ENCODE data around the gene DOK4.

DNA sequence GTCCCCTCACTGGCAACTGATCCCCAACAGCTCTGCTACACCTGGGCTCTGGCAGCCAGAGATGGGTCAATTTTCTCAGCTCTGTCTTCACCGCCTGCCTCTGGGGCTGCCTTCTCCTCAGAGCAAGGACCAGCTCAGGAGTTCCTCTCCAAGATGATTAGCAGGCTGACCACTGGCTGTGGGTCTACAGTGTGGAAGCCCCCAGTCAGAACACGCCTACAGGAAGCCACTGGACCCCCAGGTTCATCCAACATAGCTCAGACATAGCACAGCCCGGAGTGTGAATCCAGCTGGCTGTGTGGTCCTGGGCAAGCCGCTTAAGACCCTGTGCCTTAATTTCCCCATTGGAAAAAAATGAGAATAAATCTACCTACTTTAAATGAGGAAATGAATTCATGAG is 4.9 kb downstream of the DOK4 start:
- TF ChIP-seq, protein P1, sequence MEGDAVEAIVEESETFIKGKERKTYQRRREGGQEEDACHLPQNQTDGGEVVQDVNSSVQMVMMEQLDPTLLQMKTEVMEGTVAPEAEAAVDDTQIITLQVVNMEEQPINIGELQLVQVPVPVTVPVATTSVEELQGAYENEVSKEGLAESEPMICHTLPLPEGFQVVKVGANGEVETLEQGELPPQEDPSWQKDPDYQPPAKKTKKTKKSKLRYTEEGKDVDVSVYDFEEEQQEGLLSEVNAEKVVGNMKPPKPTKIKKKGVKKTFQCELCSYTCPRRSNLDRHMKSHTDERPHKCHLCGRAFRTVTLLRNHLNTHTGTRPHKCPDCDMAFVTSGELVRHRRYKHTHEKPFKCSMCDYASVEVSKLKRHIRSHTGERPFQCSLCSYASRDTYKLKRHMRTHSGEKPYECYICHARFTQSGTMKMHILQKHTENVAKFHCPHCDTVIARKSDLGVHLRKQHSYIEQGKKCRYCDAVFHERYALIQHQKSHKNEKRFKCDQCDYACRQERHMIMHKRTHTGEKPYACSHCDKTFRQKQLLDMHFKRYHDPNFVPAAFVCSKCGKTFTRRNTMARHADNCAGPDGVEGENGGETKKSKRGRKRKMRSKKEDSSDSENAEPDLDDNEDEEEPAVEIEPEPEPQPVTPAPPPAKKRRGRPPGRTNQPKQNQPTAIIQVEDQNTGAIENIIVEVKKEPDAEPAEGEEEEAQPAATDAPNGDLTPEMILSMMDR (conservative IDR thresholded peaks at IDR 0.05) = no peak
- TF ChIP-seq EZH2 (IDR thresholded peaks at IDR 0.05; ENCODE audit: low read depth) = no peak
